BJ (cell line): Measurements from ENCODE around the gene PEX10. TPM values are rescaled to one million over a fixed set of nuclear protein-coding genes. Genes with fewer than 3 reads are reported as not detected.

ENCODE experiments used
- CTCF ChIA-PET: fragments of 350-600 bp; formaldehyde crosslinking; extraction: SDS; loops from one replicate; lab custom pipeline; 2021; ENCODE audit warnings: antibody characterized with exemption, inconsistent platforms; lab: Yijun Ruan, JAX
- POLR2A ChIA-PET: fragments of 300-600 bp; sonication (Branson Sonifier 250); formaldehyde crosslinking; extraction: SDS; loops from one replicate; lab custom pipeline; 2021; ENCODE audit warnings: antibody characterized with exemption; lab: Charles Lee
- DNase-seq: peaks from one replicate; pipeline ENCODE4 v3.0.0-alpha.2; 2011; ENCODE audit warnings: low read depth
- H3K27me3 ChIP-seq: 2 replicates; pipeline ENCODE4 v1.6.0; 2011; ENCODE audit warnings: low read length; ENCODE audit not compliant: control insufficient read depth, insufficient read depth
- H3K36me3 ChIP-seq: 2 replicates; pipeline ENCODE4 v1.5.1; 2011; ENCODE audit warnings: low read length; ENCODE audit not compliant: control insufficient read depth, insufficient read depth
- H3K4me3 ChIP-seq: 2 replicates; pipeline ENCODE4 v1.5.1; 2011; ENCODE audit warnings: low read depth, mild to moderate bottlenecking, control low read depth, low read length
- polyA plus RNA-seq: library from polyadenylated mRNA; depleted of rRNA; stranded (reverse); fragments of >200 nt; gene quantifications from 2 replicates; pipeline ENCODE4 v1.2.3, GENCODE V29; 2011
- TF ChIP-seq, protein P1 (sequence below): IDR thresholded peaks from 2 replicates; pipeline ENCODE4 v1.5.1; 2011; ENCODE audit warnings: low read depth, mild to moderate bottlenecking, control low read depth, inconsistent platforms, low read length, moderate library complexity; ENCODE audit not compliant: insufficient read depth

PEX10 gene
- polyA plus RNA-seq, 1 experiment = 23.6 TPM

DNA sequence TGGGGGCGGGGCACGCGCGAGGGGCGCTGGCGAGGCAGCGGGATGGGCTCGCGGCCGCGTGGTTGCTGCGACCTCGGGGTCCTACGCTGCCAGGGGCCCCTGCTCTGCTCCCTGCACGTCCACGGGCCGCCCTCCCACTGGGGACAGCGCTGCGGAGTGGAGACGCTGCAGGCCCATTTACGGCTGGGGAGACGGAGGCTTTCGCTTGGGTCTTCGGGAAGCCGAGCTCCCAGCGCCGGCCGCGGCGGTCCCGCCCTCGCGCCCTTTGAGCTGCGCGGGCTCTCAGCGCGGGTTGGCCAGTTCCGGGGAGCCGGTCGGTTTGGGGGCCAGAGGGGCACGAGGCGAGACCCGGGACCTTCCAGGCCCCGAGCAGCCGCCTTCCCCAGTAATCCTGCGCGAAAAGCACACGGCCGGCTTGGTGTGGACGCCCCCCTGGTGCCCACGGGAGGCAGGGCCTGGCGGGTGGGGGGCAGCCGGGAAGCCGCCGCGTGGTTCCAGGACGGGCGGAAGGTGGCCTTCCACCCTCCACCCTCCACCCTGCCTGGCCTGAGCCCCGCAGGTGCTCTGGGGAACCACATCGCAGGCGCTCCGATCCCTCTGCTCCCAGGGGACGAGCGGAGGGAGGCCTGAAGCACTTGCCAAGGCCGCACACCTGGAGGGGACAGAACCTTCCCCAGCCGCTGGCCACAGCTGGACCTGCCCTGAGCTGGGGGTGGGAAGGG, 570 bp upstream of the PEX10 start:
- no peak for DNase-seq

DNA sequence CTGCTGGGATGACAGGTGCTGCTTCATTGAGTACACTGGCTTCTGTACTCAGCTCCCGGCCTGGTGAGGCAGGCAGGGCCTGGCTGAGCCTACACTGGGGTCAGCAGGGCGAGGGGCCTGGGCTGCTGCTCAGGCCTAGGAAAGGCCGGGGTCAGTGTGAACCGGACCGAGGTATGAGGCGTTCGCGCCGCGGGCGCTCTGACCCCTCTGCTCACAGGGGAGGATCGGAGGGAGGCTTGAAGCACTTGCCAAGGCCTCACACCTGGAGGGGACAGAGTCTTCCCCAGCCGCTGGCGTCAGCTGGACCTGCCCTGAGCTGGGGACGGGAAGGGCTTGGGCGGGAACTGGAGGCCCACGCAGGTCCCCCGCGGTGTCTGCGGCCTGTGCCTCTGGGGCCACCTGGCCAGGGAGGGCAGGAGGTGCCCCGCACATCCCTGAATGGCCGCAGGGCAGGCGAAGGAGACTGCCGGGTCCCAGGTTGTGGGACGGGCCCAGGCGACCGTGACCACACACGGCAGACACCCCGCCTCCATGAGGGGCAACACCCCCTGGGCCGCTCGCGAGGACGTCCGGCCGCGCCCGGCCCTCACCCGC, 466 bp downstream of the PEX10 start:
- Histone ChIP-seq H3K27me3 (no peaks in the 10 kb centered on the region), H3K4me3 (peak overlapping the region; percentile 95), H3K36me3 (peaks cover 20% of the 10 kb centered on the region)
- TF ChIP-seq, protein P1, sequence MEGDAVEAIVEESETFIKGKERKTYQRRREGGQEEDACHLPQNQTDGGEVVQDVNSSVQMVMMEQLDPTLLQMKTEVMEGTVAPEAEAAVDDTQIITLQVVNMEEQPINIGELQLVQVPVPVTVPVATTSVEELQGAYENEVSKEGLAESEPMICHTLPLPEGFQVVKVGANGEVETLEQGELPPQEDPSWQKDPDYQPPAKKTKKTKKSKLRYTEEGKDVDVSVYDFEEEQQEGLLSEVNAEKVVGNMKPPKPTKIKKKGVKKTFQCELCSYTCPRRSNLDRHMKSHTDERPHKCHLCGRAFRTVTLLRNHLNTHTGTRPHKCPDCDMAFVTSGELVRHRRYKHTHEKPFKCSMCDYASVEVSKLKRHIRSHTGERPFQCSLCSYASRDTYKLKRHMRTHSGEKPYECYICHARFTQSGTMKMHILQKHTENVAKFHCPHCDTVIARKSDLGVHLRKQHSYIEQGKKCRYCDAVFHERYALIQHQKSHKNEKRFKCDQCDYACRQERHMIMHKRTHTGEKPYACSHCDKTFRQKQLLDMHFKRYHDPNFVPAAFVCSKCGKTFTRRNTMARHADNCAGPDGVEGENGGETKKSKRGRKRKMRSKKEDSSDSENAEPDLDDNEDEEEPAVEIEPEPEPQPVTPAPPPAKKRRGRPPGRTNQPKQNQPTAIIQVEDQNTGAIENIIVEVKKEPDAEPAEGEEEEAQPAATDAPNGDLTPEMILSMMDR = no peak
- no peak for DNase-seq
- ChIA-PET POLR2A (interaction anchor here (0.6 kb wide), 1 partner anchor 1385 kb away, joined by 5 read pairs; the partner anchor contains the start of gene LRRC47), CTCF (no interaction called here)

More for the DNA sequence above, 570 bp upstream of the PEX10 start:
- TF ChIP-seq, protein P1 = no peak
- Histone ChIP-seq H3K36me3 (peaks cover 15% of the 10 kb centered on the region), H3K27me3 (no peaks in the 10 kb centered on the region), H3K4me3 (peak overlapping the region; percentile 83)
- POLR2A ChIA-PET = no interaction called here
- CTCF ChIA-PET = interaction anchor here (0.6 to 1.8 kb wide), 4 partner anchors 135 to 1011 kb away, joined by 3 to 26 read pairs (median 6); partner anchors contain the start of genes FAAP20 and TNFRSF14

DNA sequence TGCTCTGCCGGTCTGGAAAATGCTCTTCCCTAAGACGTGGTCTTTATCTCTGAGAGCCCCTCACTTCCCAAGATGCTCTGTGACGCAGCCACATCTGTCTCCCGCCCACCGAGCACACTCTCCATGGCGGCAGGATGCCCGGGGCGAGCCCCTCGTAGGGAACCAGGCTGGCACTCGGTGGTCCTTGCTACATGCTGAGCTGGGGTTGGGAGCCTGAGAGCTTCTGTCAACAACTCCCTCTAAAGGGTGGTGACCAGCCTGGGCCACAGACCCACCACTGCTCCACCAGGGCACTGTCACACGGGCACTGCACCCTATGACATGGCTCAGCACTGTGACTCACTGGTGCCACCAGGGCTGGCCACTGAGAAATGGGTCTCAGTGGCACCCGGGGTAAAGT, 2.6 kb downstream of the PEX10 start:
- POLR2A ChIA-PET = interaction anchor here (0.5 kb wide), 1 partner anchor 98 kb away, joined by 4 read pairs; no protein-coding TSS in a partner anchor
- Histone ChIP-seq H3K27me3 (no peaks in the 10 kb centered on the region), H3K36me3 (peaks cover 26% of the 10 kb centered on the region), H3K4me3 (no peak overlapping the region)
- CTCF ChIA-PET = interaction anchor here (0.8 to 1.2 kb wide), 3 partner anchors 16 to 215 kb away, joined by 3 read pairs; partner anchors contain the start of gene FAAP20
- TF ChIP-seq, protein P1 = no peak
- DNase-seq = no peak

DNA sequence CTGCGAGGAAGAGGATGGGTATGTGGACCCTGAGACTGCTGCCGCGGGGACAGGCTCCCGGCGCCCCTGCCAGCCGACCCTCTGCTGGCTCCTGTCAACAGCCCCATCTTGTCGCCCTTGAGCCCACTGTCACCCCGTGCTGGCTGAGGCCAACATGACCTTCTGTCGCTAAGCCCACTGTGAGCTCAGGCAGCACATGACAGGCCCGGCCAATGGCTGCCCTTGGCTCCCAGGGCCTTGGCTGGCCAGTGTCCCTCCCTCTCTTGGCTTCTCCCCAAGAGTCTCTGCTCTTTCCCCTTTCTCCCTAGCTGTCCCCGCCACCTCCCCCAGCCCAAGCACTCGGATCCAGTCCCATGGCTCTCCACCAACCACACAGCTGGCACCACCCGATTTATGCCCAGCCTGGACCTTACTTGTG, 3.5 kb downstream of the PEX10 start:
- DNase-seq = no peak
- Histone ChIP-seq H3K36me3 (peaks cover 34% of the 10 kb centered on the region), H3K4me3 (no peak overlapping the region), H3K27me3 (no peaks in the 10 kb centered on the region)
- ChIA-PET POLR2A (no interaction called here), CTCF (interaction anchor here (0.9 to 2.8 kb wide), 3 partner anchors 138 to 214 kb away, joined by 3 to 7 read pairs (median 3); partner anchors contain the start of gene FAAP20)
- TF ChIP-seq, protein P1 = no peak

DNA sequence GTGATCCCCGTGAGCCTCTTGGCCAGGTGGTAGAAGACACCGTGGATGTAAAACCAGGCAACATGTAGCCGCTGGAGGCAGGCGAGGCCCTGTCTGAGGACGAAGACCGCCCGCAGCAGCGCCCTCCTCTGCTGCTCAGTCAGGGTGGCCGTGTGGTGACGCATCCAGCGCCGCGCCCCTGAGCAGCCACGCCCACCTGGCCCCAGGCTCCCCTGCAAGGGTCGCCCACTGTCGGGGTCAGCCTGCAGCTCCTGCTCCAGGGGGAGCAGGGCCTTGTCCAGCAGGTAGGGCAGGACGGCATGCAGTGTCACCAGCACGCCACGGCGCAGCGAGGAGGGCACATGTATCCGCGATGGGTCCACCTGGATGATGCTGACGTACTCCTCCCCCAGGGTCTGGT, 3.9 kb downstream of the PEX10 start:
- TF ChIP-seq, protein P1 = no peak
- DNase-seq = no peak
- CTCF ChIA-PET = interaction anchor here (0.9 to 2.8 kb wide), 2 partner anchors 139 to 209 kb away, joined by 3 to 7 read pairs; no protein-coding TSS in a partner anchor
- Histone ChIP-seq H3K4me3 (no peak overlapping the region), H3K36me3 (peaks cover 34% of the 10 kb centered on the region), H3K27me3 (no peaks in the 10 kb centered on the region)
- POLR2A ChIA-PET = no interaction called here
